ENCODE results near the gene CELF4.

Gene CELF4

GRCh38 chr18:37545461-37546271, 19.9 kb downstream of the CELF4 start:
- no peak for FAIRE-seq

GRCh38 chr18:37544713-37545112, 20.9 kb downstream of the CELF4 start:
- FAIRE-seq = no peak

- FAIRE-seq = no peak
These were observed 21.4 kb downstream of the CELF4 start for GRCh38 chr18:37544217-37544616.

- FAIRE-seq = no peak
These were observed 22.3 kb downstream of the CELF4 start for GRCh38 chr18:37543321-37543720.

GRCh38 chr18:37541517-37541916, 24.1 kb downstream of the CELF4 start:
- no peak for FAIRE-seq

- no peak for FAIRE-seq
These were observed 25.0 kb downstream of the CELF4 start for GRCh38 chr18:37540424-37541138.

- no peak for FAIRE-seq
These were observed 26.4 kb downstream of the CELF4 start for GRCh38 chr18:37539236-37539635.

GRCh38 chr18:37538526-37539205, 26.9 kb downstream of the CELF4 start:
- FAIRE-seq = no peak

GRCh38 chr18:37537868-37538525, 27.6 kb downstream of the CELF4 start:
- FAIRE-seq = no peak

- FAIRE-seq = no peak
These were observed 28.9 kb downstream of the CELF4 start for GRCh38 chr18:37536656-37537055.

GRCh38 chr18:37535968-37536367, 29.6 kb downstream of the CELF4 start:
- FAIRE-seq = no peak

- no peak for FAIRE-seq
These were observed 31.0 kb downstream of the CELF4 start for GRCh38 chr18:37534627-37535026.

- no peak for FAIRE-seq
These were observed 31.7 kb downstream of the CELF4 start for GRCh38 chr18:37533647-37534584.

GRCh38 chr18:37532917-37533316, 32.7 kb downstream of the CELF4 start:
- FAIRE-seq = no peak

- FAIRE-seq = no peak
These were observed 35.7 kb downstream of the CELF4 start for GRCh38 chr18:37529863-37530262.

- FAIRE-seq = no peak
These were observed 36.3 kb downstream of the CELF4 start for GRCh38 chr18:37529296-37529695.

- no peak for FAIRE-seq
These were observed 38.2 kb downstream of the CELF4 start for GRCh38 chr18:37527395-37527794.

- no peak for FAIRE-seq
These were observed 40.4 kb downstream of the CELF4 start for GRCh38 chr18:37525262-37525585.

GRCh38 chr18:37524498-37525261, 40.9 kb downstream of the CELF4 start:
- FAIRE-seq = no peak

- FAIRE-seq = no peak
These were observed 41.5 kb downstream of the CELF4 start for GRCh38 chr18:37524139-37524497.

Measured in A204.1 (cell line).